Heart right ventricle (tissue), 16 donors: Measurements from ENCODE around the gene TMEM54. TPM values are rescaled to one million over a fixed set of nuclear protein-coding genes. Genes with fewer than 3 reads are reported as not detected.
"Not testable (repeated sequence)": the region's sequence is repeated elsewhere in the genome, so short reads cannot be mapped to it uniquely, and the experiment has no call there.

ENCODE experiments used
- ATAC-seq, 8 donors: fragments of 200-7000 bp; cut with Tn5 transposase; one replicate each; pipeline ENCODE4 v1.9.1; 2020; ENCODE audit warnings: mild to moderate bottlenecking in 8 of 8, moderate library complexity in 8 of 8, moderate number of reproducible peaks in 1 of 8
- DNase-seq, 2 donors: peaks; one replicate each; pipeline ENCODE4 v3.0.0-alpha.2; 2020
- H3K27ac ChIP-seq, 10 donors: fragments of 200-600 bp; sonication (generic) in 2 of 10; one replicate each; pipeline versions ENCODE4 v1.5.0 to v1.8.0; 2020 to 2022; ENCODE audit warnings: mild to moderate bottlenecking in 3 of 10
- H3K27me3 ChIP-seq, 7 donors: fragments of 200-600 bp; one replicate each; pipeline ENCODE4 v1.8.0; 2021 to 2022; ENCODE audit warnings: mild to moderate bottlenecking in 2 of 7
- H3K36me3 ChIP-seq, 9 donors: fragments of 200-600 bp; sonication (generic) in 1 of 9; one replicate each; pipeline versions ENCODE4 v1.5.0 to v1.8.0; 2020 to 2022; ENCODE audit warnings: mild to moderate bottlenecking in 2 of 9
- H3K4me1 ChIP-seq, 9 donors: fragments of 200-600 bp; sonication (generic) in 1 of 9; one replicate each; pipeline versions ENCODE4 v1.5.0 to v1.8.0; 2020 to 2022; ENCODE audit warnings: mild to moderate bottlenecking in 4 of 9
- H3K4me3 ChIP-seq, 10 donors: fragments of 200-600 bp; sonication (generic) in 2 of 10; one replicate each; pipeline versions ENCODE4 v1.5.0 to v1.8.0; 2020 to 2022; ENCODE audit warnings: mild to moderate bottlenecking in 7 of 10, moderate library complexity in 2 of 10
- H3K9me3 ChIP-seq, 11 donors: fragments of 200-600 bp in 10 of 11; sonication (generic) in 2 of 11; one replicate each; pipeline versions ENCODE4 v1.5.0 to v1.8.0; 2013 to 2022; ENCODE audit warnings: mild to moderate bottlenecking in 2 of 11, control low read depth in 1 of 11, moderate library complexity in 1 of 11
- WGBS, 2 donors: extraction: QIAGEN DNeasy Blood & Tissue Kit; methylation state at CpG; one replicate each; pipeline ENCODE4 v1.1.7; 2013; ENCODE audit warnings: inconsistent platforms in 1 of 2; 5-methylcytosine and 5-hydroxymethylcytosine counted together
- intact Hi-C, 10 donors: fragments of 100-400 bp; cut with DNase I; formaldehyde crosslinking; loops; one replicate each; pipeline versions ENCODE4 v1.11.1 to v1.14.2; 2022
- polyA plus RNA-seq, 2 donors: library from polyadenylated mRNA; stranded (reverse); fragments of 200-250 nt; gene quantifications; one replicate each; pipeline ENCODE4 v1.2.3, GENCODE V29; 2013
- total RNA-seq, 10 donors: library from RNA; stranded (reverse); fragmentation: NEBNext Ultra II Directional in 3 of 10; extraction: Animal tissue kit (Norgen Biotek cat#: 25700) in 3 of 10; gene quantifications; one replicate each; pipeline versions ENCODE4 v1.2.1 to v1.2.4, GENCODE V29; 2021 to 2023
- TF ChIP-seq, protein P1 (sequence below), 9 donors: fragments of 200-600 bp; sonication (generic) in 2 of 9; IDR thresholded peaks; one replicate each; pipeline versions ENCODE4 v1.5.0 to v1.8.0; 2021 to 2022; ENCODE audit warnings: antibody characterized with exemption in 9 of 9, mild to moderate bottlenecking in 5 of 9, moderate library complexity in 1 of 9
- donor health status: Arrhythmogenic right ventricular cardiomyopathy.
- donor health status: ischemic (EF 13 %, LVEDD 7.1; RV severe dilation, severe dysfunction).
- donor health status: healthy with polysubstance abuse.
- donor health status: DM: no; HTN: yes; CAD: no.
- donor health status: DM: no; HTN: no; CAD: no.
- donor health status: ischemic (EF 25% LVEDD 6.9; RV normal size, moderate dysfunction).
- donor health status: ischemic (EF 25% LVEDD 5.7; RV mildly dilated, moderate dysfunction).
- donor health status: healthy.
- donor health status: DM: yes; HTN: yes; CAD: no.
- donor health status: Ischemic cardiomyopathy.
- donor health status: ischemic (EF 35%, LVEDD 5.7; RV mildly dilated, moderate dysfunction).
- donor health status: nonischemic (EF 11% LVEDD 7.7; RV severe dilation, severe dysfunction).
- donor health status: DM: yes; HTN: yes; CAD: no.
- donor health status: PGD.
- donor health status: ischemic (EF 29% LVEDD 5.4; RV normal size, mild dysfunction).
- donor health status: nonischemic (EF 23%, LVEDD 6.1; RV moderate dilation, normal function).

TMEM54 gene
- total and polyA plus RNA-seq, 12 donors: 4.5 to 22.5 (median 10.8) TPM

DNA sequence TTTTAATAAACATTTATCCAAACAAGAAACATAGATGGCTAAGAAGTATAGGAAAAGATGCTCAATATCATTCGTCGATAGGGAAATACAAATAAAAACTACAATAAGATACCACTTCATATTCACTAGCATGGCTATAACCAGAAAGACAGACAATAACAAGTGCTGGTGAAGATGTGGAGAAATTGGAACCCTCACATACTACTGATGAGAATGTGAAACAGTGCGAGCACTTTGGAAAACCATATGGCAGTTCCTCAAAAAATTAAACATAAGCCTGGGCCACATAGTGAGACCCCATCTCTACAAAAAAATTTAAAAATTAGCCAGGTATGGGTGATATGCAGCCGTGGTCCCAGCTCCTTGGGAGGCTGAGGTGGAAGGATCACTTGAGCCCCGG is 9.1 kb upstream of the TMEM54 start:
- WGBS, 2 donors: 92% methylated on average over 5 of the region's 5 CpGs
- H3K36me3 ChIP-seq: no peaks in the 10 kb centered on the region
- H3K4me3 ChIP-seq: no peak overlapping the region
- ATAC-seq (no peak), DNase-seq (no peak)
- H3K4me1 ChIP-seq: peaks cover 0 to 7% (median 0%) of the 10 kb centered on the region in 9 donors
- H3K27ac ChIP-seq: no peak overlapping the region
- H3K27me3 ChIP-seq: peaks cover 0 to 12% (median 0%) of the 10 kb centered on the region in 7 donors
- peaks cover 0 to 3% (median 0%) of the 10 kb centered on the region in 11 donors for H3K9me3 ChIP-seq
- intact Hi-C loops: no loop called here
- TF ChIP-seq, protein P1, sequence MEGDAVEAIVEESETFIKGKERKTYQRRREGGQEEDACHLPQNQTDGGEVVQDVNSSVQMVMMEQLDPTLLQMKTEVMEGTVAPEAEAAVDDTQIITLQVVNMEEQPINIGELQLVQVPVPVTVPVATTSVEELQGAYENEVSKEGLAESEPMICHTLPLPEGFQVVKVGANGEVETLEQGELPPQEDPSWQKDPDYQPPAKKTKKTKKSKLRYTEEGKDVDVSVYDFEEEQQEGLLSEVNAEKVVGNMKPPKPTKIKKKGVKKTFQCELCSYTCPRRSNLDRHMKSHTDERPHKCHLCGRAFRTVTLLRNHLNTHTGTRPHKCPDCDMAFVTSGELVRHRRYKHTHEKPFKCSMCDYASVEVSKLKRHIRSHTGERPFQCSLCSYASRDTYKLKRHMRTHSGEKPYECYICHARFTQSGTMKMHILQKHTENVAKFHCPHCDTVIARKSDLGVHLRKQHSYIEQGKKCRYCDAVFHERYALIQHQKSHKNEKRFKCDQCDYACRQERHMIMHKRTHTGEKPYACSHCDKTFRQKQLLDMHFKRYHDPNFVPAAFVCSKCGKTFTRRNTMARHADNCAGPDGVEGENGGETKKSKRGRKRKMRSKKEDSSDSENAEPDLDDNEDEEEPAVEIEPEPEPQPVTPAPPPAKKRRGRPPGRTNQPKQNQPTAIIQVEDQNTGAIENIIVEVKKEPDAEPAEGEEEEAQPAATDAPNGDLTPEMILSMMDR (IDR thresholded peaks at IDR 0.05): no peak

DNA sequence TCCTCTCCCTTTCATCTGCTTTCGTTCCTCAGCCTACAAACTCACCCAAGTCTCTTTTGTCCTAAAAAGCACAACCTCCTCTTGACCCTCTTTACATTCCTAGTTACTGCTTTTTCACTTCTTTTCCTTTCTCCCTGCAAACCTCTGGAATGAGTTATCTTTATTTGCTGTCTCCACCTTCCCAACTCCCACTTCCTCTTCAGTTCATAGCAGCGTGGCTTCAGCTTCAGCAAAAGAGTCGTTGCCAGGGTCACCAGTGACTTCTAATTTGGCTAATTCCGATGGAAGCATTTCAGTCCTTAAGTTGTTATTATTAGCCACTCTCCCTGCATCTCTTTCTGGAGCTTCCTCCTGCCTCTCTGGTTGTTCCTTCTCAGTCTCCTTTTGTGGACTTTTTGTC is 6.2 kb upstream of the TMEM54 start:
- no peak for DNase-seq
- TF ChIP-seq, protein P1 (IDR thresholded peaks at IDR 0.05): no peak
- Histone ChIP-seq H3K4me3 (no peak overlapping the region), H3K27ac (no peak overlapping the region), H3K4me1 (peaks cover 0 to 7% (median 0%) of the 10 kb centered on the region in 9 donors), H3K36me3 (no peaks in the 10 kb centered on the region), H3K27me3 (peaks cover 0 to 20% (median 3%) of the 10 kb centered on the region in 7 donors), H3K9me3 (no peaks in the 10 kb centered on the region)
- intact Hi-C loops: no loop called here
- ATAC-seq: peak in 1 of 8 donors; percentile 52
- WGBS, 2 donors: 17 to 18% methylated on average over 4 of the region's 4 CpGs

DNA sequence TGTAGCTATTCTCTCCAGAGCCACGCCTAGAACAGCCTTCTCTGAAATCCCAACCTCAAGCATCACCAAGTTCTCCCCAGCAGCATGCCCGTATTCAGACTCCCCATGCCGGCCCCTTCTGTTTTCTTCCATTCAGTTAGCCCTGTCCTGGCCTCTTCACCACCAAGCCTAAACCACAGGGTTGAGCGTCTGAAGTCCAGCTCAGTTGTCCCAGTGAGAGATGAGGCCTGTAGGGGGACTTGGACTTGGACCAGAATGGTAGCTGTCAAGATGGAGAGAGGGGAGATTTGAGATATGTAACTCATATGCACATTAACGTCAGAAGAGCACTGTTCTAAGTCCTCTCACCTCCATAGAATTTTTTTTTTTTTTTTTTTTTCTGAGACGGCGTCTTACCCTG is 5.5 kb upstream of the TMEM54 start:
- ATAC-seq: no peak
- H3K4me3 ChIP-seq: no peak overlapping the region
- peaks cover 0 to 28% (median 3%) of the 10 kb centered on the region in 7 donors for H3K27me3 ChIP-seq
- no peak overlapping the region for H3K27ac ChIP-seq
- no peaks in the 10 kb centered on the region for H3K9me3 ChIP-seq
- H3K4me1 ChIP-seq: peaks cover 0 to 7% (median 0%) of the 10 kb centered on the region in 9 donors
- DNase-seq: no peak
- no peaks in the 10 kb centered on the region for H3K36me3 ChIP-seq
- intact Hi-C loops: no loop called here
- WGBS, 2 donors: 76 to 86% methylated on average over 7 of the region's 7 CpGs
- TF ChIP-seq, protein P1 (IDR thresholded peaks at IDR 0.05): no peak

DNA sequence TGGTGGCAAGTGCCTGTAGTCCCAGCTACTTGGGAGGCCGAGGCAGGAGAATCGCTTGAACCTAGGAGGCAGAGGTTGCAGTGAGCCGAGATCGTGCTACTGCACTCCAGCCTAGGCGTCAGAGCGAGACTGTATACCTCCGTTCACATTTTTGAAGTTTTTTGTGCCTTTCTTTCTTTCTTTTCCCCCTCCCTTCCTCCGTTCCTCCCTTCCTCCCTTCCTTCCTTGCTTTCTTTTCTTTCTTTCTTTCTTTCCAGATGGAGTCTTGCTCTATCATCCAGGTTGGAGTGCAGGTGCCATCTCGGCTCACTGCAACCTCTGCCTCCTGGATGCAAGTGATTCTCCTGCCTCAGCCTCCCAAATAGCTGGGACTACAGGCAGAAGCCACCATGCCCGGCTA is 4.4 kb upstream of the TMEM54 start:
- H3K4me3 ChIP-seq, ATAC-seq, H3K9me3 ChIP-seq, DNase-seq, H3K27ac ChIP-seq, H3K36me3 ChIP-seq, intact Hi-C loops: not testable (repeated sequence)
- Histone ChIP-seq H3K27me3 (peaks cover 0 to 37% (median 3%) of the 10 kb centered on the region in 7 donors), H3K4me1 (peaks cover 0 to 11% (median 5%) of the 10 kb centered on the region in 9 donors)
- WGBS, 2 donors: 82 to 83% methylated on average over 10 of the region's 10 CpGs

DNA sequence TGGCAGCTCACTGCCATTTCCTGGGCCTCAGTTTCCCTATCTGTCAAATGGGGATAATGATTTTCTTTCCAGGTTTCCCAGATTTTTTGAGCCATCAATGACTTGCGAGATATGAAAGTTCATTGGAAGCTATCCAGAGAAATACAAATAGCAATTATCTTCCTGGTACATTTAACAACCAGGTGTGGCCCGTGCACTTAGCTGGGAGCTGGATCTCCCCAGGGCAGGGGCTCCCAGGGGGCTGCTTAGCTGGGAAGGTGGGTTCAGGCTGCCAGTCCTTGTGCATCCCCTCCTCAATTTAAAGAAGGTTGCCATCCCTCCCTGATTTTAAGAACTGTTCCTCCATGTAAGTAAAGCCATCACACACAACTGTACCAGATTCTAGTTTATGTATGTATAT is 3.6 kb upstream of the TMEM54 start:
- intact Hi-C loops: no loop called here

More for the DNA sequence above, 3.6 kb upstream of the TMEM54 start:
- Histone ChIP-seq H3K27me3 (peaks cover 0 to 45% (median 3%) of the 10 kb centered on the region in 7 donors), H3K4me1 (peaks cover 0 to 16% (median 8%) of the 10 kb centered on the region in 9 donors), H3K36me3 (no peaks in the 10 kb centered on the region), H3K9me3 (no peaks in the 10 kb centered on the region), H3K27ac (no peak overlapping the region), H3K4me3 (no peak overlapping the region)
- TF ChIP-seq, protein P1 (IDR thresholded peaks at IDR 0.05): no peak
- DNase-seq: no peak
- WGBS, 2 donors: 56 to 58% methylated on average over 2 of the region's 2 CpGs
- ATAC-seq: no peak
